ENCODE data around the gene C3orf52.

DNA sequence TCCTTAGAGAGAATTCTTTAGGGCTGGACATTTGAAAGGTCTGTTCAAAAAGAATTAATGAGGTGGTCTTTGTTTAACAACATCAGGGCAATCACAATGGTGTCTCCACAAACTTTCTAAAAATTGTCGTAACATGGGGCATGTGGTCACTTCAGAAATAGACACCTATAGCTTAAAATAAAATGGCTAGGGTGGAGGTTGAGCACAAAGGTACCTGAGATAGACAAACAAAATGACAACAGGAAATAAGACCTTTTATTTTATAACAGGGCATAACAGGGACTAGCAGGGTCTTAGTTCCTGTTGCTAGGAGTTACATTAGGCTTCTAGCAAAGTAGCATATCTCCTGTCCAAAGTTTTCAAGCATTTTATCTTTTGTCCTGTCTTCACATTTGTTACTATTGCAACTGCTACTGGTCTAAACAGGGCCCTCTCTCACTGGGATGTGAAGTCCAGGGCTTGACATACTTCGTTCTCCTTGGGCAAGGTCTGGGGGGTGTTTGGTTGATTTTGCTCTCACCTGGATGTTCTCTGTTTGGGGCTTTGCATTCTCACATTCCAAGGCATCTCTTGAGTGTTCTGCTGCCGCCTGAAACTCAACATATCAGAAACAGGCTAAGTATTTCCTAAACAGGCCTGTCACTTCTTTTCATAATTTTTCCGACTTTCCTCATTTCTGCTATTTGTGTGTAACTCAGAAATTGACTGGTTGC, 43.9 kb downstream of the C3orf52 start:
- TF ChIP-seq, protein P1, sequence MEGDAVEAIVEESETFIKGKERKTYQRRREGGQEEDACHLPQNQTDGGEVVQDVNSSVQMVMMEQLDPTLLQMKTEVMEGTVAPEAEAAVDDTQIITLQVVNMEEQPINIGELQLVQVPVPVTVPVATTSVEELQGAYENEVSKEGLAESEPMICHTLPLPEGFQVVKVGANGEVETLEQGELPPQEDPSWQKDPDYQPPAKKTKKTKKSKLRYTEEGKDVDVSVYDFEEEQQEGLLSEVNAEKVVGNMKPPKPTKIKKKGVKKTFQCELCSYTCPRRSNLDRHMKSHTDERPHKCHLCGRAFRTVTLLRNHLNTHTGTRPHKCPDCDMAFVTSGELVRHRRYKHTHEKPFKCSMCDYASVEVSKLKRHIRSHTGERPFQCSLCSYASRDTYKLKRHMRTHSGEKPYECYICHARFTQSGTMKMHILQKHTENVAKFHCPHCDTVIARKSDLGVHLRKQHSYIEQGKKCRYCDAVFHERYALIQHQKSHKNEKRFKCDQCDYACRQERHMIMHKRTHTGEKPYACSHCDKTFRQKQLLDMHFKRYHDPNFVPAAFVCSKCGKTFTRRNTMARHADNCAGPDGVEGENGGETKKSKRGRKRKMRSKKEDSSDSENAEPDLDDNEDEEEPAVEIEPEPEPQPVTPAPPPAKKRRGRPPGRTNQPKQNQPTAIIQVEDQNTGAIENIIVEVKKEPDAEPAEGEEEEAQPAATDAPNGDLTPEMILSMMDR (IDR thresholded peaks at IDR 0.05), result no peak
- no peak for TF ChIP-seq POLR2A (IDR thresholded peaks at IDR 0.05)
- no peak for TF ChIP-seq EP300 (IDR thresholded peaks at IDR 0.05)
